Stimulated activated CD8-positive, alpha-beta memory T cell treated with anti-CD3 and anti-CD28 coated beads, Interleukin-12 subunit alpha, Interleukin-12 subunit beta, amount 100 ng/mL, for 24 hours (primary cell): ENCODE measurements around the gene RADX.

Source experiments
- DNase-seq: peaks from one replicate; pipeline ENCODE4 v3.0.0-alpha.2; 2020; ENCODE audit errors: extremely low read depth

Gene RADX

DNA sequence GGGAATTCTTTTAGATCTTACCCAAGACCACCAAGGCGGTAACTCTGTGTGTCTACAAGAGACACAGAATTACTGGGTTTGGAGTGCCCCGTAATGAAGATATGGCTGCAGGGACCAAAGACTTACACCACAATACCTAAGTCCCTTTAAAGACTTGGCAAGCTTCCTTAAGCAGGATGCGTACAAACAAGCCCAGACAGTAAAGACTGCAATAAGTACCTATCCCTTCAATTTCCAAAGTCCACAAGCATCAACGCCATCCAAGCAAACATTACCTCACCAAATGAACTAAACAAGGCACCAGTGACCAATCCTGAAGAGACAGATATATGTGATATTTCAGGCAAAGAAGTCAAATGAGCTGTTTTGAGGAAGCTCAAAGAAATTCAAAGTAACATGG lies 72.4 kb downstream of the RADX start:
- no peak for DNase-seq

DNA sequence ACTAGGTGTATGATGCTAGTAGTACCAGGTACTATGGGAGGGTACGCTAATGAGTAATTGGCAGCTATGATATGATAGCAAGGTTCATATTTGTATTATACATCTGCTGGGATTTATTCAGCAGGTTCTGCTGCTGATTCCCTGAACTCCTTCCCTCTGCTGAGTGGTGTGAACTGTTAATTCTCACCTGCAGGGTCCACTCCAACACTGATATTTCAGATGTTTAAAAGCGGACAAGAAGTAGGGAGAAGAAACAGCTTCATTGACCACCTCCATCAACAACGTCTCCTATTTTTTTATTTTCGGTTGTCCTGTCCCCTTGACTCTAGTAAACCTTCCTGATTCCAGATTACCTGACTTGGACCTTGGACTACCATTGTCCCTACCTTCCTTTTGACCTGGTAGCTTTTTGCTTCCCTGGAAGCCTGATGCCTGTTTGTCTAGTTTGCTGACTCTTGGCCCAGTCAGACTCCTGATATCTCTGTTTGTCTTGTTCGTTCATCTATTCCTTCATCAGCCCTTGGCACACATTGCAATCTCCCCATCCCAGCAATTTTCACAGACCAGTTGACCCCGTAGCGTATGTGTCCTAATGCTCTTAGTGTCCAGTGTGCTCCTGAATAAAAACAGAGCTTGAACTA lies 80.8 kb downstream of the RADX start:
- DNase-seq = no peak

DNA sequence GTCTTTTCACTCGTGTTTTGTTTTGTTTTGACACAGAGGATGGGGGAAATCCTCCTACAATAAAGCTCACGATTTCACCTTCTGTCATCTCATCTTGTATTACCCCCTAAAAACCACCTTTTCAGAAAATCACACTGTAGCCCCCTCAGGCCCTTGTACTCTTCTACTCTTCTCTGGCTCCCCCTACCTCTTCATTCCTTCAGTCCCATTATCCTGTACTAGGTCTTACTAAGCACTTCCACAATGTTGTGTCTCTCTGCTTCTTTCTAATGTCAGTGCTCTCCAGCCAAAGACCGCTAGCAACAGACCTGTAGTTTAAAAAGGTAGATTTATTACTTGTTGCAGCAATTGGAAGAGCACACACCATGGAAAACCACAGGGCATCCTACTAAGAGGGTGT lies 84.7 kb downstream of the RADX start:
- DNase-seq = no peak

GRCh38 chrX:106698693-106699092 lies 86.9 kb downstream of the RADX start:
- DNase-seq = no peak

- no peak for DNase-seq
These were observed 90.9 kb downstream of the RADX start for GRCh38 chrX:106702636-106703035.

DNA sequence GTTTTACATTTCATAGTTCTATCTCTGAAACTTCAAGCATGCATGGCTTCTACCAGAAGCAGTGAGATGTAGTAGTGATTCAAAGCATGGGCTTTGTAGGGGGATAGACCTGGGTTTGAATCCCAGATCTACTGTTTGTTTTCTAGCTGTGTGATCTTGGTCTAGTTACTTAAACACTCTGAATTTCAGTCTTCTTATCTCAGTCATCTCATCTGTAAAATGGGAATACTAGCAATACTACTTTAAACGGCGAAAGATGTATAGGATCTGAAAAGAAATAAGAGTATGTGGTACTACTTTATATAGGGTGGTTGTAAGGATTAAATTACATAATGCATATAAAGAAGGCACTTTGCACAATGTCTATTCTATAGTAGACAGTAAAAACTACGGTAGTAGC lies 94.7 kb downstream of the RADX start:
- DNase-seq = no peak

DNA sequence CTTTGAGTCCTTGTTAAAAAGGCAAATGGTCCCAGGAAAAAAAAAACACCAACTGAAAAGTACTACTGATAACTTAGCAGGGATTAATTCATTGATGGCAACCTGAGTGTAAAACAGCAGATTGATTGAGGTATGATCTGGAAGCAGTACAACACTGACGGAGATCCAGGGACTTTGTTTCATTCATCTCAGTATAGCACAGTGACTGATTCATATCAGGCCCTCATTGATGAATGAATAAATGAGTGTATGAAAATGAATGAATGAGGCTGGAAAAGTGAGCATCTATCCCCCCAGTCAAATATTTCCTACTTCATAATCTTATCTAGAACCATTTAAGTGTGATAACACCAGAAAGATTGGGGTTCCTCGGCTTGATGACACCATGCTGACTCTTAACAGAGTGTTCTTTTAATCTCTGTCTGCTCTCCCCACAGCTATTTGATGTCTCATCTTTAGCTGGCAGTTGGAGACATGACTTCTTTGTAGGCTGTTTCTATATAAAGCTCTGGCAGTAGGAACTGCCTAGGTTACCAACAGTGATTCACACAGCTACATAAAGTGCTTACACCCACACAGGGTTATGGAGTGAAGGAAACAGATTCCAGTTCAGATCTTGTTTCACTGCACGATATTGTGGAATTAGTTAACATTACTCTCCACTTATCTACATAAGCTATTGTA lies 96.1 kb downstream of the RADX start:
- no peak for DNase-seq

DNA sequence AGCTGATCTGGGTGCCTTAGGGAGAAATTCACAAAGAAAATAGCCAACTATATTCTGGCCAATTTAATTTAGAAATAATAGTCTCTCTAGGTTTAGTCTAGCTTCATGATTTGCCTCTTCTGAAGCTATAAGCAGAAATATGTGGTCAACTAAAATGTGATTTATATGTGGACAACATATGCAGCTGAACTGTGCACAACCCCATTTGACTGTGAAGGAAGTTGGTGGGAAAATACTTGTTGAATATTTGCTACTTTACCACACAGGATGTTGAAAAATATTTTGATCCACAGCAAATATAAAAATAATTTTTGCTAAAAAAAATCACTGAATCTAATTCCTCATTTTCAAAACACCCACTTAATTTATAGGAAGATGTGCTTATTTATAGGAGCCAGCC lies 99.0 kb downstream of the RADX start:
- no peak for DNase-seq

DNA sequence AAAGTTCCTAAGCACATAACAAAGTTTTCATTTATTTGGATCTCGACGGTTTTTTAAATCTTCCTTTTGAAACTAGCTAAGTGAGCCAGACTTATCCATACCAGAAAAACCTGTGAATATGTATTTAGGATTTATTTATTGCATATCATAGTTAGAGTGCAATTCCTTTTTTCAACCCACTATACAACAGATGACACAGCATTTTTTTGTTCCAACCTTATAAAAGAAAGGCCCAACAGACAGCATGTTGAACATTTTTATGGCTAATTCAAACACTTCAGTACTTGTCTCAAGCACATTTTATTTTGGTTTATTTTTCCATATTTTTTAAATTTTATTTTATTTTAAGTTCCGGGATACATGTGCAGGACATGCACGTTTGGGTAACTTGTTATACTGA lies 99.6 kb downstream of the RADX start:
- DNase-seq = no peak

DNA sequence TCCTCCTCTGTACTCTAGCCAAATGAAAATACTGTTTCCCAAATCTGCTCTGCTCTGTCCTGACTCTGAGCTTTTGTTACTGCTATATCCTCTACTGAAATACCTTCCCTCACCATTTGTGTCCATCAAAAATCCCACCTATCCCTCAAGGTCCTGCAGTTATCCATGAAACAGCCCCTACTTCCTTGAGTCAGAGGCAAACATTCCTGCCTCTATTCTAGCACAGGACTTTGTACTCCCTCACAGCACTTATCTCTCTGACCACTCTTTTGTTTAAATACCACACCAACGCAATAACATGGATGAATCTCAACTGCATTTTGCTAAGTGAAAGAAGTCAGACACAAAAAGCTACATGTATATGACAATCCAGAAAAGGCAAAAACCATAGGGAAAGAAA lies 104.2 kb downstream of the RADX start:
- no peak for DNase-seq

GRCh38 chrX:106716463-106716862 lies 104.7 kb downstream of the RADX start:
- DNase-seq = no peak

DNA sequence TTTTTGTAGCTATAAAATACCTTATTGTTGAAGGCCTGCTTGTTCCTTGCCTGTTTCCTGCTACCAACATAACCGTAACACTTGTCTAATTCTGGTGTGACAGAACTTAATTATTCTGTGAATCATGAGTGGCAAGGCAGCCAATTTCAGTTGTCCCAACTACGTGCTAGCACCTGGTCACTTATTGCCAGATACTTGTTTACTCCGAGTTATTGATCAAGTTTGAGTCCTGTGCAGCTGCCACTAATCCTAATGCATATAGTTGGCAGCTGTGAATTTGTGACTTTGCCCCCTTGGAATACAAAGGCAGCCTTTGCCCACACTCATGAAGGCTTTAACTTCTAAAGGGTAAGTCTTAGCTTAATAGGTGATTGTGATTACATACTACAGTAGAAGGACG lies 106.9 kb downstream of the RADX start:
- no peak for DNase-seq

DNA sequence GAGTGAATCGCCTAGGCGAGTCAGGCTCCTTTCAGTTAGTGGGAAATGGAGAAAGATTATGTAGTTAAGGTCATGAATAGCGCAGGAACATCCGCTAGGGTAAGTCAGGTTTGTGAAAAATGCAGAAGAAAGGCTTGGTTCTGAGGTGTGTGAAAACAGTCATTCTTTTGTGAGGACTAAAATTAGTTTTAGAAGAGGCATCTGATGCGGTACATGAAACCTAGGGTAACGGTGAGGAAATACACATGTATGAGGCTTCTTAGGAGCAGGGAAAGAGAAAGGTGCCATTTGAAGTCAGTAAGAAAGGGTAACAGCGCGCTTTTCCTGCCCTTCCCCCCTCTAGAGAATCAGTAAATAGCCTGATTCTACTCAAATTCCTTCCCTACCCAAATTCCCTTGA lies 114.2 kb downstream of the RADX start:
- no peak for DNase-seq

DNA sequence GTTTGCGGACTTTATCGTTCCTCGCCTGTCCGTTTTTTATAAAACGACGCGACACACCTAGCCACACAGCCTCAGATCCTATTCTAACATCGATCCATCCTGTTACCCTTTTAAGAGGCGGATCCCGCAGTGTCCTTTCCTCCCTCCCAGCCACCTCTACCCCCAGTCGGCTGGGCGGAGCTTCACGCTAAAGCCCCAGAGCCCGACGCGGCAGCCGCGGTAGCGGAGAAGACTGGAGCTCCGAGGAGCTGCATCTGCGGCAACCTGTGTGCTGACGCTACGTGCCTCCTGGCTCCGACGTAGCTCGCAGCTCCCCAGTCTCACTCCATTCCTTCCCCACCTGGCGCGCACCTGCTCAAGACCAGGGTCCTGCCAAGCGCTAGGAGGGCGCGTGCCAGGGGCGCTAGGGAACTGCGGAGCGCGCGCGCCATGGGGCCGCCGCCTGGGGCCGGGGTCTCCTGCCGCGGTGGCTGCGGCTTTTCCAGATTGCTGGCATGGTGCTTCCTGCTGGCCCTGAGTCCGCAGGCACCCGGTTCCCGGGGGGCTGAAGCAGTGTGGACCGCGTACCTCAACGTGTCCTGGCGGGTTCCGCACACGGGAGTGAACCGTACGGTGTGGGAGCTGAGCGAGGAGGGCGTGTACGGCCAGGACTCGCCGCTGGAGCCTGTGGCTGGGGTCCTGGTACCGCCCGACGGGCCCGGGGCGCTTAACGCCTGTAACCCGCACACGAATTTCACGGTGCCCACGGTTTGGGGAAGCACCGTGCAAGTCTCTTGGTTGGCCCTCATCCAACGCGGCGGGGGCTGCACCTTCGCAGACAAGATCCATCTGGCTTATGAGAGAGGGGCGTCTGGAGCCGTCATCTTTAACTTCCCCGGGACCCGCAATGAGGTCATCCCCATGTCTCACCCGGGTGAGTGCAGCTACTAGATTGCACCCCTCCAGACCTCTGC lies 115.0 kb downstream of the RADX start, which contains the start of gene RNF128:
Gene RNF128, plus strand, starts transcription at position 217 of the 953 bp plus-strand sequence. Its CDS starts 213 bp downstream, at position 430.
- DNase-seq = no peak

DNA sequence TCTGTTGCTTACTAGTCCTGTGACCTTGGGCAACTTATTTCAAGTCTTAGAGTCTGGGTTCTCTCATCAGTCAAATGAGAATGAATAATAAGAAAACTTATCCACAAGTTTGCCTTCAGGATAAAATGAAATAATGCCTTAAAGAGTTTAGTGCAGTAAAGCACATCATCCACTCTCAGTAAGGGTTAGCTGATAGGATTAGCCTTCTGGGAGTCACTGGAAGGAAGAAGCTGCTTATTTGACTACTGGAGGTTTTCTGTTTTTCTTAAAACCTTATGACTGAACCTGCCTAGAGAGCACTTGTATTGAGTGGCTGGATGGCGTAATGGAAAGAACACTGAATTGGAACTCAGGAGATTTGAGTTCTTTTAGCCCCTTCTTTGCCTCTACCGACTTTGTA lies 116.6 kb downstream of the RADX start:
- no peak for DNase-seq
